ENCODE results near the gene ZCCHC2. TPM values are rescaled to one million over a fixed set of nuclear protein-coding genes. Genes with fewer than 3 reads are reported as not detected.

ZCCHC2 gene
- total RNA-seq, 1 donor from 2014 or later, result 14.8 TPM

GRCh38 chr18:62558015-62558663 lies 35.3 kb downstream of the ZCCHC2 start:
- no peak for DNase-seq (ENCODE audit: low read depth)
- H3K4me3 ChIP-seq (ENCODE audit: low read depth, low read length), result no peak overlapping the region
- TF ChIP-seq CTCF (conservative IDR thresholded peaks at IDR 0.05; ENCODE audit: low read depth, low read length), result no peak

GRCh38 chr18:62564044-62564443 lies 41.2 kb downstream of the ZCCHC2 start:
- H3K4me3 ChIP-seq (ENCODE audit: low read depth, low read length), result no peak overlapping the region
- DNase-seq (ENCODE audit: low read depth), result no peak
- TF ChIP-seq CTCF (conservative IDR thresholded peaks at IDR 0.05; ENCODE audit: low read depth, low read length), result no peak

GRCh38 chr18:62566199-62566598 lies 43.4 kb downstream of the ZCCHC2 start:
- DNase-seq (ENCODE audit: low read depth), result no peak
- peak; percentile 41 for TF ChIP-seq CTCF (conservative IDR thresholded peaks at IDR 0.05; ENCODE audit: low read depth, low read length)

GRCh38 chr18:62566818-62567217 lies 44.0 kb downstream of the ZCCHC2 start:
- H3K4me3 ChIP-seq (ENCODE audit: low read depth, low read length), result no peak overlapping the region
- TF ChIP-seq CTCF (conservative IDR thresholded peaks at IDR 0.05; ENCODE audit: low read depth, low read length), result no peak
- no peak for DNase-seq (ENCODE audit: low read depth)

More at GRCh38 chr18:62566199-62566598, 43.4 kb downstream of the ZCCHC2 start:
- H3K4me3 ChIP-seq (ENCODE audit: low read depth, low read length), result no peak overlapping the region

DNA sequence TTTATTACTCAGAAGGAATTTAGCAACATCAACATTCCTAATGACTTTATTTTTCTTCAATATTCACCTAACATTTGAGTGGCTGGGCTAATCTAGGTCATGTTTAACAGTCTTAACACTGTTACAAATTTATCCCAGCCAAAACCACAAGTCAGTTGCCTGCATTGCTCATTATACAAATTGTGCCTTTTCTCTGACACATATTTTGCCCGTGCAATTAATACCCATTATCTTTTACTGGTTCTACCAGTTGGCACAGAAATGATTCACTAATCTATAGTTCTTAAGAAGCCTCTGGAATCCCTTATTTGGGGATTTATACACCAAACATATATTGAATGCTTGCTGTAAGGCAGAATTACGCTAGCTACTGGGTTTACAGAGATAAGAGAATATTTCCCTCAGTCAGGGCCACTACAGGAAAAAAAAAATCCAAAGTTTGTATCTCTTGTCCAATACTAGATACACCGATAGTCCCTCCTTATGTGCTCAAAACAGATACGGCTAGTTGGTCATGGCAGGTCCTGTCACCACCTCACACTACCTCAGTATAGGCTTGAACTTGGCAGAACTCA lies 46.3 kb downstream of the ZCCHC2 start:
- DNase-seq (ENCODE audit: low read depth), result no peak
- no peak overlapping the region for H3K4me3 ChIP-seq (ENCODE audit: low read depth, low read length)
- no peak for TF ChIP-seq CTCF (conservative IDR thresholded peaks at IDR 0.05; ENCODE audit: low read depth, low read length)

DNA sequence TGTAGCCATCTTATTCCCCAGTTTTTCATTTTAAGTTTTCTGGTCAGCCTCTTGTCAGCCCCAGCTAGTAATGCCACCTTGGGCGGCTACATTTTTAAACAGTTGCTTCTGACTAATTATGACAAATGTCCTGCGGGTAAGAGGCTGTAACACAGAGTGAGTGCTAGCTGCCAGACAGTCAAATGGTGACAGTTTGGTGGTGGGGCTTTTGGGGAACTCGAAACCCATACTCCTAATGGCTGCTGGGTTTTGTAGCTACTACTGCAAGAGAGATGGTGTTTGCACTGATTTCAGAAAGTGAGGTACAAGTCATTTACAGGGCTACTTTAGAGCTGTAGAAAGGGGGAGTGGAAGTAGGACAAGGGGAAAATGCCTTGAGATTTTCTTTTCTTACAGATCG lies 48.2 kb downstream of the ZCCHC2 start:
- DNase-seq (ENCODE audit: low read depth), result no peak
- H3K4me3 ChIP-seq (ENCODE audit: low read depth, low read length), result no peak overlapping the region
- no peak for TF ChIP-seq CTCF (conservative IDR thresholded peaks at IDR 0.05; ENCODE audit: low read depth, low read length)

- no peak for TF ChIP-seq CTCF (conservative IDR thresholded peaks at IDR 0.05; ENCODE audit: low read depth, low read length)
- no peak for DNase-seq (ENCODE audit: low read depth)
- H3K4me3 ChIP-seq (ENCODE audit: low read depth, low read length), result no peak overlapping the region
Measured at GRCh38 chr18:62571648-62572047, 48.8 kb downstream of the ZCCHC2 start.

All from epithelial cell of proximal tubule (primary cell).